ENCODE data around the gene STARD7.

Gene STARD7

DNA sequence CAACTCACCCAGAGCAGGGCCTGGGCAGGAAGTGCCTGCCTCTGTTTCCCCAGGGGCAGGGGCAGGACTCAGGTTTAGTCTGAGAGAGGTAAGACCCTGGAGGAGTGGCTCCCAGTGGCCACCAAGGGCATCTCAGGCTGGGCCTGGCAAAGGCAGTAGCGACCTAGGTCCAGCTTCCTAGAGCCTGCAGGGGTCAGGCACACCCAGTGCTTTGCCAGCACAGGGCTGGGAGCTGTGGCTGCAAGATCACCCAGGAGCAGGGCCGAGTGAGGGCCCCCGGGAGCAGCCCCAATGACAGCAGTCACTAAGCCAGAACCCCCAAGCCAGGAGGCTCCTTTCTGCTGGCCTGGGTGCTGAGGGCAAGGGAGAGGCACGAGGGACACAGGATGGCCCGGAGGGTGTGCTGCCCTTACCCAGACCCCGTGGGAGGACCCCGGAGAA is 54.6 kb downstream of the STARD7 start:
- no peaks in the 10 kb centered on the region for H3K9me3 ChIP-seq (ENCODE audit: insufficient read depth, low read length)
- no peak overlapping the region for H3K4me3 ChIP-seq (ENCODE audit: low read length)
- TF ChIP-seq EZH2phosphoT487 (IDR thresholded peaks at IDR 0.05; ENCODE audit: low read depth) = no peak
- TF ChIP-seq, protein P1, sequence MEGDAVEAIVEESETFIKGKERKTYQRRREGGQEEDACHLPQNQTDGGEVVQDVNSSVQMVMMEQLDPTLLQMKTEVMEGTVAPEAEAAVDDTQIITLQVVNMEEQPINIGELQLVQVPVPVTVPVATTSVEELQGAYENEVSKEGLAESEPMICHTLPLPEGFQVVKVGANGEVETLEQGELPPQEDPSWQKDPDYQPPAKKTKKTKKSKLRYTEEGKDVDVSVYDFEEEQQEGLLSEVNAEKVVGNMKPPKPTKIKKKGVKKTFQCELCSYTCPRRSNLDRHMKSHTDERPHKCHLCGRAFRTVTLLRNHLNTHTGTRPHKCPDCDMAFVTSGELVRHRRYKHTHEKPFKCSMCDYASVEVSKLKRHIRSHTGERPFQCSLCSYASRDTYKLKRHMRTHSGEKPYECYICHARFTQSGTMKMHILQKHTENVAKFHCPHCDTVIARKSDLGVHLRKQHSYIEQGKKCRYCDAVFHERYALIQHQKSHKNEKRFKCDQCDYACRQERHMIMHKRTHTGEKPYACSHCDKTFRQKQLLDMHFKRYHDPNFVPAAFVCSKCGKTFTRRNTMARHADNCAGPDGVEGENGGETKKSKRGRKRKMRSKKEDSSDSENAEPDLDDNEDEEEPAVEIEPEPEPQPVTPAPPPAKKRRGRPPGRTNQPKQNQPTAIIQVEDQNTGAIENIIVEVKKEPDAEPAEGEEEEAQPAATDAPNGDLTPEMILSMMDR (IDR thresholded peaks at IDR 0.05; ENCODE audit: low read depth, low read length) = no peak
- no peak overlapping the region for H2AFZ ChIP-seq (ENCODE audit: low read depth, low read length)
- no peak overlapping the region for H3K4me2 ChIP-seq (ENCODE audit: low read length)
- H3K79me2 ChIP-seq (ENCODE audit: low read length) = no peaks in the 10 kb centered on the region
- H4K20me1 ChIP-seq (ENCODE audit: insufficient read depth, low read length) = no peaks in the 10 kb centered on the region
- peaks cover 41% of the 10 kb centered on the region for H3K4me1 ChIP-seq (ENCODE audit: low read length)
- H3K9ac ChIP-seq (ENCODE audit: low read length) = no peak overlapping the region
- H3K27ac ChIP-seq (ENCODE audit: low read length) = no peak overlapping the region
- H3K36me3 ChIP-seq (replicated peaks; ENCODE audit: low read depth, low read length) = no peaks in the 10 kb centered on the region
- no peaks in the 10 kb centered on the region for H3K27me3 ChIP-seq (ENCODE audit: low read depth, low read length)

DNA sequence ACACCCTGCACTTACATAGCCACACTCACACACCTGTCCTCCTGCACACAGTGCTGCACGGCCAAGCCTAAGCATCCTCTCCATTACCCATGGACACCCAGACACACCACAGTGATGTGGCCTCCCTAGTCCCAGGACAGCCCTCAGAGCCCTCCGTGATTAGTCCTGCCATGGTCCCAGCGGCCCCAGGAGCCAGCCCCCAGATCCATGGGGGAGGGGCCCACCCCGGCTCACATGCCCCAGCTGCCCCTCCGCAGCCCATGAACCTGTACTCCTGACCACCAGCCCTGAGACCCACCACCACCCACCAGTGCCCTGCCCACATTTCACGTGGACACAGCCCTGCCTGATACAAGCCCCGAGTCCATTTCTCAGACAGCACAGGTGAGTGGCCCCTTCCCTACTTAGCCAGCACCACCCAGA is 55.3 kb downstream of the STARD7 start:
- Histone ChIP-seq H3K36me3 (replicated peaks; ENCODE audit: low read depth, low read length) (no peaks in the 10 kb centered on the region), H3K4me2 (ENCODE audit: low read length) (no peak overlapping the region), H3K27me3 (ENCODE audit: low read depth, low read length) (no peaks in the 10 kb centered on the region), H3K27ac (ENCODE audit: low read length) (no peak overlapping the region), H4K20me1 (ENCODE audit: insufficient read depth, low read length) (no peaks in the 10 kb centered on the region), H3K4me3 (ENCODE audit: low read length) (no peak overlapping the region), H3K9me3 (ENCODE audit: insufficient read depth, low read length) (no peaks in the 10 kb centered on the region), H3K9ac (ENCODE audit: low read length) (no peak overlapping the region), H2AFZ (ENCODE audit: low read depth, low read length) (no peak overlapping the region), H3K4me1 (ENCODE audit: low read length) (peaks cover 42% of the 10 kb centered on the region), H3K79me2 (ENCODE audit: low read length) (no peaks in the 10 kb centered on the region)
- TF ChIP-seq, protein P1 (IDR thresholded peaks at IDR 0.05; ENCODE audit: low read depth, low read length) = no peak
- no peak for TF ChIP-seq EZH2phosphoT487 (IDR thresholded peaks at IDR 0.05; ENCODE audit: low read depth)

DNA sequence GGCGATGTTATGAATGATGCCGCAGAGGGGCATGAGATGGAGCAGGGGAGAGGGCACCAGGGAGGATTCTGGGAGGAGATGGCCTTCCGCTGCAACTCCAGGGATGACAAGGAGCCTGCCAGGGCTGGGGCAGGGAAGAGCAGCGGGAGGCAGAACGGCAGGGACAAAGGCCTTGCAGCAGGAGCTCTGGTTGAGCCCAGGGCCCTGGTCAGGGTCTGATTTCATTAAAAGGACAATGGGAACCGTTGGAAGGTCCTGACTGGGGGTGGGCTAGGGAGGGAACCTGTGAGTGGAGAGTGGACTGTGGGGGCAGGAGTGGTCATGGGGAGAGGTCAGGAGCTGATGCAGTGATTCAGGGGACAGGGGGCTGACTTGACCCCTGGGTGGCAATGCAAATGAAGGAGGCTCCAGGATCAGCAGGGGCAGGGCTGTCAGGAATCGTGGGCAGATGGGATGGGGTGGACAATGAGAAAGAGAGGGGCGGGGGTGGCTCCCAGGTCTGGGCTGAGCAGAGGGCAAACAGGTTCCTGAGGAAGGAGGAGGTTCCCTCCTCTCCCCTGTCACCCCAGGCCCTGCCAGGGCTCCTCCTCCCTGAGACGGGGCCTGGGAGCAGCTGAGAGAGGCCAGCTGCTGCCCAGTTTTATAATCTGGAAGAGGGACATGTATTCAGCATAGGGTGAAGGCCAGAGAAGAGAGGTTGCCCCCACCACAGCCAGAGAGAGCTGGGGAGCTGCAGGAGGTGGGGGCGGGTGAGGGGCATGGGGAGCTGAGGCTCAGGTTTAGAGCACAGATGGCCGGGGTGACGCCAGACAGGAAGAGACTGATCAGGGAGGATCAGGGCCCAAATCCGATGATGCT is 56.1 kb downstream of the STARD7 start:
- no peaks in the 10 kb centered on the region for H3K9me3 ChIP-seq (ENCODE audit: insufficient read depth, low read length)
- no peaks in the 10 kb centered on the region for H4K20me1 ChIP-seq (ENCODE audit: insufficient read depth, low read length)
- no peaks in the 10 kb centered on the region for H3K27me3 ChIP-seq (ENCODE audit: low read depth, low read length)
- H3K4me1 ChIP-seq (ENCODE audit: low read length) = peaks cover 42% of the 10 kb centered on the region
- TF ChIP-seq, protein P1 (IDR thresholded peaks at IDR 0.05; ENCODE audit: low read depth, low read length) = no peak
- no peak for TF ChIP-seq EZH2phosphoT487 (IDR thresholded peaks at IDR 0.05; ENCODE audit: low read depth)
- no peak overlapping the region for H3K27ac ChIP-seq (ENCODE audit: low read length)
- no peak overlapping the region for H2AFZ ChIP-seq (ENCODE audit: low read depth, low read length)
- no peak overlapping the region for H3K4me3 ChIP-seq (ENCODE audit: low read length)
- no peaks in the 10 kb centered on the region for H3K36me3 ChIP-seq (replicated peaks; ENCODE audit: low read depth, low read length)
- H3K9ac ChIP-seq (ENCODE audit: low read length) = no peak overlapping the region
- H3K4me2 ChIP-seq (ENCODE audit: low read length) = no peak overlapping the region
- no peaks in the 10 kb centered on the region for H3K79me2 ChIP-seq (ENCODE audit: low read length)

DNA sequence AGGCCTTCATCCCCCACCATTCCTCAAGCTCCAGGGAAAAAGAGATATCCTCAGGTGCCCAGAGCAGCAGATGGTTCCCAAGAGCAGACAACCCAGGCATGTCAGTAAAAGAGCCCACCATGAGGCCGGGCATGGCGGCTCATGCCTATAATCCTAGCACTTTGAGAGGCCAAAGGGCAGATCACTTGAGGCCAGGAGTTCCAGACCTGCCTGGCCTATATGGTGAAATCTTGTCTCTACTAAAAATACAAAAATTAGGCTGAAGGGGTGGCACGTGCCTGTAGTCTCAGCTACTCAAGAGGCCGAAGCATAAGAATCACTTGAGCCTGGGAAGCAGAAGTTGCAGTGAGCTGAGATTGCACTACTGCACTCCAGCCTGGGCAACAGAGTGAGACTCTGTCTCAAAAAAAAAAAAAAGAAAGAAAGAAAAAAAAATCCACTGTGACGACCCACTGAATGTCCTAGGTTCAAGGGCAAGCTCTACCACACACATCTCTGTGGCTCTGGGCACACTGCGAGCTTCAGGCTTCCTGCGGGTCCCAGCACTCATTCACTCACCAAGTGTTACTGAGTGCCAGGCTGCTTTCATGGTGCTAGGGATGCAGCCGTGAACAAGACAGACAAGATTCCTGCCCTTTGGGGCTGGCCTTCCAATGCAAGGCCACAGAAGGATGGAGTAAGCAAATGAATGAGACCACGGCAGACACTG is 56.9 kb downstream of the STARD7 start:
- Histone ChIP-seq H3K27me3 (ENCODE audit: low read depth, low read length) (no peaks in the 10 kb centered on the region), H3K4me1 (ENCODE audit: low read length) (peaks cover 42% of the 10 kb centered on the region), H2AFZ (ENCODE audit: low read depth, low read length) (no peak overlapping the region), H3K36me3 (replicated peaks; ENCODE audit: low read depth, low read length) (no peaks in the 10 kb centered on the region), H3K4me3 (ENCODE audit: low read length) (no peak overlapping the region), H4K20me1 (ENCODE audit: insufficient read depth, low read length) (no peaks in the 10 kb centered on the region), H3K4me2 (ENCODE audit: low read length) (no peak overlapping the region), H3K79me2 (ENCODE audit: low read length) (peaks cover 4% of the 10 kb centered on the region; the same call in 1 of the 2 replicates), H3K9me3 (ENCODE audit: insufficient read depth, low read length) (no peaks in the 10 kb centered on the region), H3K9ac (ENCODE audit: low read length) (no peak overlapping the region), H3K27ac (ENCODE audit: low read length) (no peak overlapping the region)
- no peak for TF ChIP-seq EZH2phosphoT487 (IDR thresholded peaks at IDR 0.05; ENCODE audit: low read depth)
- TF ChIP-seq, protein P1 (IDR thresholded peaks at IDR 0.05; ENCODE audit: low read depth, low read length) = no peak

Data from OCI-LY3 (cell line).